Left cardiac atrium (tissue), 4 donors: Measurements from ENCODE around the gene PSORS1C1. TPM values are rescaled to one million over a fixed set of nuclear protein-coding genes. Genes with fewer than 3 reads are reported as not detected.
A peak's percentile ranks its signal among the peaks of the same experiment; 100 is the strongest.
"Not testable (repeated sequence)": the region's sequence is repeated elsewhere in the genome, so short reads cannot be mapped to it uniquely, and the experiment has no call there.

Experiments
- ATAC-seq, 2 donors: fragments of 200-7000 bp; cut with Tn5 transposase; one replicate each; pipeline ENCODE4 v1.9.1; 2020; ENCODE audit warnings: mild to moderate bottlenecking in 2 of 2, moderate library complexity in 2 of 2
- DNase-seq: peaks from one replicate; pipeline ENCODE4 v3.0.0-alpha.2; 2020
- intact Hi-C, 2 donors: fragments of 100-400 bp; cut with DNase I; formaldehyde crosslinking; loops; one replicate each; pipeline versions ENCODE4 v1.14.1 to v1.15.1; 2022 to 2023
- total RNA-seq, 2 donors: library from RNA; stranded (reverse); fragmentation: NEBNext Ultra II Directional; extraction: Animal tissue kit (Norgen Biotek cat#: 25700); gene quantifications; one replicate each; pipeline ENCODE4 v1.2.1, GENCODE V29; 2021
- donor health status: DM: no; HTN: yes; CAD: no.
- donor health status: DM: no; HTN: yes; CAD: no; lungs with severe emphysema.
- donor health status: DM: yes; HTN: yes; CAD: no.
- donor health status: Dilated cardiomyopathy.

PSORS1C1 gene
- total RNA-seq, 2 donors from 2014 or later: 1.1 to 1.9 TPM

DNA sequence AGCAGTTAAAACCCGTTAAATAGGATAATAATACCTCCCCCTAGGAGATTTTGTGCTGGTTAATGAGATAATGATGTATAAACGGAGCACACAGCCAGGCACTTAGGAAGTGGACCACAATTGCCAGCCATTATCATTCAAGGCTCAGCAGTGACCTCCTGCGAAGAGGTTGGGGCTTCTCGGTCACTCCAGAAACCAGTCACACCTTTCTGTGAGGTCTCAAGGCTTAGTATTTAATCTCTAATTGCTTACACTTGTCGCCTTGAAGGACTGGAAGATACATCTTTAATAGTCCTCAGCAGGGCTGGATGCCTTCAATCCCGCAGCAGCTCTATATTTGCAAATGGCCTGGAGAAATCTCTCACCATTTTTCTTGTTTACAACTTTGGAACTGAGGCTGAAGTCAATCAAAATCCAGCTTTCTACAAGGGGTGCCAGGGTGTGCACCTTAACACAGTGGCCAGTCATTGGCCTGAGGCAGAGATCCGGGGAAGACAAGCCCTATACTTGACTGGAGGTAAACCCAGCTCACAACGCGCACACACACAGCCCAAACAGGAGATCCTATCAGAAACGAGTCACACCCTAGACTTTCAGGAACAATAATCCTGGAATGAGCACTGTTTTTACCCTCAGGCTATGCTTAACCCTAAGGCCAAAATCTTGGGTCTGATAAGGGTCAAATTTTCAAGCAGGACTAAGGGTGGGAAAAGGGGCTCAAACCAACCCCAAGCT lies 54.7 kb downstream of the PSORS1C1 start:
- DNase-seq: no peak
- no peak for ATAC-seq
- intact Hi-C loops: no loop called here

DNA sequence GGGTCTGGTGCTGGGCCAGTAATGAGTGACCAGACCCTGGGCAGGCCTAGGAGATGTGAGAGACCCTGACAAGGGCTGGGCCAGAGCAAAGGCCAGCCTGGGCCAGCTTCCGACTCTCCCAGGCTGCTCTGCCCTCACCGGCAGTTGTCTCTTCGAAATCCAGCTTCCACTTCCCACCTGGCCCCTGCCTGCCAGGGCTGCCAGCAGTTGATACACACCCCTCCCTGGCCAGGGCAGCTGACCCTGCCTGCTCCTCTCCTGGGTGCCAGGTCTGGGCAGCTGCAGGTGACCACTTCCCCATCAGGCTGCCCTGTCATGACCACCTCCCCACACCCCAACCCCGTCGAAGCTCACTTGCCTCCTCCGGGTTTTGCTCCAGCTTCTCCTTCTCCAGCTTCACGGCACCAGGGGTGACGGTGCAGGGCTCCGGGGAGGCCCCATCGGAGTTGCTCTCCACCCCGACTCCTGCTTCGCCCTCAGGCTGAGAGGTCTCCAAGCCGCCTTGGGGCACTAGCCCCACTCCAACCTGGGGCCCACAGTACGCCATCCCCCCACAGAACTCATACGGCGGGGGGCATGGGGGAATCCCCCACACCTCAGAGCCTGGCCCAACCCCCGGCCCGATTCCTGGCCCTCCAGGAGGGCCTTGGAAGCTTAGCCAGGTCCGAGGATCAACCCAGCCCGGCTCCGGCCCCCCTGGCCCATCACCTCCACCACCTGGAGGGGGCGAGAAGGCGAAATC lies 55.4 kb downstream of the PSORS1C1 start:
- DNase-seq, intact Hi-C loops, ATAC-seq: not testable (repeated sequence)

DNA sequence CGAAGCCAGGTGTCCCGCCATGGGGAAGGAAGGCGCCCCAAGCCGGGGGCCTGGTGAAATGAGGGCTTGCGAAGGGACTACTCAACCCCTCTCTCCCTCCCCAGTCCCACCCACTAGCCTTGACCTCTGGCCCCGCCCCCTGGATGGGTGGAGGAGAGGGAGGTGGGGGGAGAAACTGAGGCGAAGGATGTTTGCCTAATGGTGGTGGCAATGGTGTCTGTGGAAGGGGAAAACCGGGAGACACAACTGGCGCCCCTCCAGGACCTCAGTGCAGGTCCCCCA lies 55.9 kb downstream of the PSORS1C1 start, which contains the start of gene POU5F1:
TSS of gene POU5F1 (minus strand) at position 83 of the 282 bp plus-strand sequence. CDS start at position 21, 62 bp downstream.
- no peak for DNase-seq
- no peak for ATAC-seq
- intact Hi-C loops: no loop called here

DNA sequence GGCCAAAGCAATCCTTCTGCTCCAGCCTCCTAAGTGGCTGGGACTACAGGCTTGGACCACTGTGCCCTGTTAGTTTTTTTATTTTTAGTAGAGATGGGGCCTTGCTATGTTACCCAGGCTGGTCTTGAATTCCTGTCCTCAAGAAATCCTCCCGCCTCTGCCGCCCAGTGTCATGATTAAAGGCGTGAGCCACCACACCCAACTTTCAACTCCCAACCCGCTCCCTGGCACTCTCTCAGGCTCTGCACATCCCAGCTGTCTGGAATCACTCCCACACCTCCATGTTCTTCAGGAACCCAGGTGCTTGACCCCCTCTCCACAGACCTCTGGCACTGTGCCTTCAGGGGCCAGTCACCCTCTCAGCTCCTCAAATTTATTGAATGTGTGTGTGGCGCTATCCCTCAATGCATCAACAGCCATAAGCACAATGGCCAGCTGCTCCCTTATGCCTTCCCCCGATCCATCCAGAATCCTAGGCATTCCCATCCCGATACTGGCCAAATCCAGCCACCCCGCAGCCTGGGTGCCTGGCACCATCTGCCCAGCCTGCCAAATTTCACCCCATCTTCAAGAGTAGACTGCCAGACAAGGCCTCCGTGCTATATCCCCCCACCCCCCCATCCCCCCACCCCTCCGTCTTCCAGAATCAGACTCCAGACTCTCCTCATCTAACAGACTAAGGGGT lies 56.5 kb downstream of the PSORS1C1 start:
- DNase-seq: no peak
- intact Hi-C loops: no loop called here
- ATAC-seq: no peak

DNA sequence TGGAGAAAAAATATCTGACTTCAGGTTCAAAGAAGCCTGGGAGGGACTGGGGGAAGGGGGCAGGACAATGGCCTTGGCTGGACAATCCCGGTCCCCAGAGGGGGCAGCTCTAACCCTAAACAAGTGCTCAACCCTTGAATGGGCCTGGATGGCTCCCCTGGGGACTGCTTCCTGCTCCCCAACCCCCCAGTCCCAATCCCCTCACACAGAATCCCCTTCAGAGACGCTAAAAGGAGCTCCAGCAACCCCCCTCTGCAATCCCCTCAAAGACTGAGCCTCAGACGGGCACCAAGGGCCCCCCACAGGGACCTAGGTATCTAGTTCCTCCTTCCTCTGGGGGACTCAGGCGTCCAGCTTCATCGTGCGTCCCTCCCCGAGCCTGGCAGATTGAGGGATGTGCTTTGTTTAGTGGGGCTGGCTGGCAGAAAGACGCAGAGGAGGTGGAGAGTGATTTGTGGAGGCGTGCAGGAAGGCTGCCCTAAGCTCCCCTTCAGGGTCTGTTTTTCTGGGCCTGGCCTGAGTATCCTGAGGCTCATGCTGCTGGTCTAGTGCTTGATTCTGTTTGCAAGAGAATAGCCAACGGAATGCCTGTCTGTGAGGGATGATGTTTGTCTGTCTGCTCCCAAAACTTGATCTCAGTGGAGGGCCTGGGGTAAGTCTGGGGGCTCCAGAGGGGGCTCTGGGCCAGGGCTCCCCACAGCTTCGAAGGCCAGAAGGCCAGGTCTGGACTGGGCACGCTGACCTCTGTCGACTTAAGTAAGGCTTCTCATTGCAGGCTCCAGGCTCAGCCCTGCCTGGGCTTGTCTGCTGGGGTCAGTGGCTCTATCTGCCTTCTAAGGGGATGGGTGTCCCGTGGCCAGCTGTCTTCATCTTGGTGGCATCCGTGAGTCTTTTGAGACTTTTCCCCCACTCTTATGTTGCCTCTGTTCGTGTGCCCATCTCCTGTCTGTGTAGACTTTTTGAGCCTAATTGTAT lies 57.6 kb downstream of the PSORS1C1 start:
- ATAC-seq (no peak), DNase-seq (no peak)
- intact Hi-C loops: no loop called here

DNA sequence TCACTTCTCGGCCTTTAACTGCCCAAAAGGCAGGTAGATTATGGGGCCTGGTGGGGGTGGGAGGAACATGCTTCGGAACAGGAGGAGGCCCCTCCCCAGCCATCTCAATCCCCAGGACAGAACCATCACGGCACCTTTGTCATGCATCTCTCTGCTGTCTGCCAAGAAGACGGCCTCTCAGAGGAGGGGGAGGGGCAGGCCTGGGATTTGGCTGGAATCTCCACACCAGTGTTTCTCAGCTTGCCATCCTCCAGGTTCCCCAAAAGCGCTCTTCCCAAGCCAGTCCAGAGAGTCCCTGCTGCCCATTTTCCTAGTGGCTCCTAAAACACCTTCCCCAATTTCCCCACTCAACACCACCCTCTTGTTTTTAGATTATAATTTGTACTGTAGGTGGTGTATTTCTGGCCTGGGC lies 58.4 kb downstream of the PSORS1C1 start:
- peak in 1 of 2 donors; percentile 6 for ATAC-seq
- intact Hi-C loops: no loop called here
- no peak for DNase-seq

DNA sequence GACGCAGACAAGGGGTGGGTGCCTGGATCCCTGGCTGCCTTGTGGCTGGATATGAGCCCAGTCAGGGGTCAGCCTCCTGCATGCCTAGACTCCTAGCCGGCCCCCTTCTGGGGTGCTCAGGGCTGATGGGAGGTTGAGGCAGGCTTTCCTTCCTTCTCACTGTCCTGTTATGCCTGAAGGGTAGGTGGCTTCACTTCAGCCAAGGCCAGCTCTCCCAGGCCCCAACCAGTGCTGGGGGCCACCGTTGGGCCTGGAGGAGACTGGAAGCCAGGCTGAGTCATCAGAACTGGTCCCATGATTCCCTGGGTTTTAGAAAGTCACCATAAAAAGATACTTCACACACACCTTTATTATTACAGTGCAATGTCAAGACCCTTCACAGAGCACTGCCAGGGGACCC lies 58.8 kb downstream of the PSORS1C1 start:
- intact Hi-C loops: no loop called here
- DNase-seq (no peak), ATAC-seq (no peak)

DNA sequence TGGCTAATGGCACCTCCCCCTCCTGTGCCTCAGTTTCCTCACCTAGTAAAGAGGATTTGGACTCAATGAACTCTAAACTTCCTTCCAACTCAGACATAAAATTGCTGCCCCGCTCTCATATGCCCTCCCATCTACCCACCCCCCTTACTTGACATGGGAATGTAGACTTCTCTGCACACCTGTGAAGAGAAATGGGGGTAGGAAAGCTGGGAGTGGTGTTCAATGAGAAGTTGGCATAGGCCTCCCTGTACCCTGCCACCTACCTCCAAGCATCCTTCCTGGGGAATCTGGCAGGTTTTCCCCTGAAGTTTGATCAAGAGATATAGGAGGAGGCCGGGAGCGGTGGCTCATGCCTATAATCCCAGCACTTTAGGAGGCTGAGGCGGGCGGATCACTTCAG lies 59.8 kb downstream of the PSORS1C1 start:
- intact Hi-C loops: no loop called here
- DNase-seq (no peak), ATAC-seq (no peak)

DNA sequence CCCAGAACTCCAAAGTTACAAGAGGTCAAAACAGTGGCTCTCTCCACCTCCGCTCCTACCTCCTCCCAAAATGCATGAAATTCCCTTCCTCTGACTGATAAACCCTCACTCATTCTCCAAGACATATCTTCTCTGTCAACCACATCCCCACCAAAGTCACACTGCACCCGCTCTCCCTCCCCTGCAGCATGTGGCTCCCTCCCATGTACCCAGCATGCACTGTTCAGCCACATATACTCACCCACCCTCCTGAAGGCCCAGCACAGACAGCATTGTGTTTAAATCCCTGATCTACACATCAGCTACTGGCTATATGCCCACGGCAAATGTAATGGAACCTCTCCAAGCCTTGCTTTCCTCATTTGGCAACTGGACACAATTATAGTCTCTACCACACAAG lies 61.4 kb downstream of the PSORS1C1 start:
- intact Hi-C loops: no loop called here
- peak; percentile 25 to 38 for ATAC-seq
- no peak for DNase-seq

DNA sequence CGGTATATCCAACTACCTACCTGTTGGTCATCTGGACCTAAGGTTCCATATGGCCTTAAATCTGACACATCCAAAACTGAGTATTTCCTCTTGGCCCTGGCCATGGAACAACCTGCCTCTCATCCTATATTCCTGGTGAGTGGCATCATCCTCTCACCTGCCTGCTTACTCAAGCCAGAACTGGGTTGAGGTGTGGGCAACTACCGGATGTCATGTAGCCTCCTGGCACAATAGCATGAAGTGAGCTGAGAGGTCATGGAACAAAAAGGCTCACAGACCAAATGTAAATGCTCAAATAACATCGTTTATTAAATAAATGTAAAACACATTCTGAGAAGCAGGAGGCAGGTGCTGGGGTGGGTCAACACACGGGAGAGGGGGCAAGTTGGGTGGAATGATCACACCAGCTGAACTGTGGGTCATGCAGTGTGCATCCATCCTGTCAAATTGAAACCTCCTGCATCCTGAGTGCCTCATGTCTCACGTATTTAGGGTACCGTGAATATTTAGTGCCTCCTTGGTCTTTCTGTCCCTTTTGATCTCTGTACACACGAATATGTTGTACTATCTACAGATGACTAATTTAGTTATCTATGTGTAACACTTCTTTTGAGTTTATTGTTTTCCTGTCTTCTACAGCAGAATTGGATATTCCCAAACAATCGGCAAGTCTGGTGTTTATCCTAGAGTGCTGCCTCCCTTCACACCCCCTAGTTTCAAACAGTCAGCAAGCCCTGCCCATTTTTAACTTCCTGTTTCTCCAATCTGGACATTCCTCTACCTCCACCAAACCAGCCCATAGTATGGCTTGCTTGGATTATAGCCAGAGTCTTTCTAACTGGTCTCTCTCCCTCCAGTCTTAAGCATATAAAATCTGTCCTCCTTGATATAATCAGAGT lies 63.8 kb downstream of the PSORS1C1 start:
- intact Hi-C loops: no loop called here
- ATAC-seq (no peak), DNase-seq (no peak)

DNA sequence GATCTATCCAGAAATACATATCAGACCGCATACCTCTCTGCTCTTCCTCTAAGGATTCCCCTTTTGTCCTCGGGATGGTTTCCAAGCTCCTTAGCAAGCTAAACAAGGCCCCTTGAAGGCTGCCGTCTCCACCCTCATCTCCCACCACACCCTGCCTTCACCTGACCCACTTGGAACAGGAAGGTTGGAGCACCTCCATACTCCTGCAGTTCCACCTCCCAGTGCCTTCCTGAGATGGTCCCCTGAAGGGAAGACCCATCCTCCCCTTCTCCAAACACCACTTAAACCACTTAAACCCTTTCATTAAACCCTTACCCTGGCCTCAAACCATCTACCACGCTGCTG lies 64.4 kb downstream of the PSORS1C1 start:
- DNase-seq: no peak
- ATAC-seq: no peak
- intact Hi-C loops: no loop called here

DNA sequence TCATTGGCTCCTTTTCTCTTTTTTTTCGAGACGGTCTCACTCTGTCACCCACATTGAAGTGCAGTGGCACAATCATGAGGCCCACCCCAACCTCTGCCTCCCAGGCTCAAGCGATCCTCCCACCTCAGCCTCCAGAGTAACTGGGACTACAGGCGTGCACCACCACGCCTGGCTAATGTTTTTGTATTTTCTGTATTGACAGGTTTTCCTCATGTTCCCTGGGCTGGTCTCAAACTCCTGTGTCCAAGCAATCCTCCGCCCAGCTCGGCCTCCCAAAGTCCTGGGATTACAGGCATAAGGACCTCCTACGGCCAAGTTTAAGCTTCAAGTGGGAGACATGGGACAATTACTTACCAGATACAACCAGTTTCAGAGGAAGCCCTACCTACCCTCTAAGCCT lies 65.3 kb downstream of the PSORS1C1 start:
- ATAC-seq (no peak), DNase-seq (no peak)
- intact Hi-C loops: no loop called here

DNA sequence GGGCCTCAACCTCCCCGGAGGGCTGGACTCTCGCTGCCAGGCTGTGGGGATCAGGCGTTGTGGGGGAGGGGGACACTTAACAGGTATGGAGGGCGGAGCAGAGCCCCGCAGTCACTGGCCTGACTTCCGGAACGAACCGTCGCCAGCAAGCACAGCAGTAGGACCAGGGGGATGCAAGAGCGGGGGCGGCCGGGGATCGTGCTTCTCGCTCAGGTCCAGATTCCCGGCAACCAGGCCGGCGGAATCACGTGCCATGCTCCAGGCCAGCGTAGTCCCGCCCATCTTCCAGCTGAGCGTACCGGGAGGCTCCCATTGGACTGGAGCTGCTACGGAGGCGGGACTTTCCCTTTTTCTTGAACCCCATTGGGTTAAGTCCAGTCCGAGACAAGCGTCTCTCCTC lies 65.9 kb downstream of the PSORS1C1 start:
- DNase-seq: peak; percentile 80
- intact Hi-C loops: no loop called here
- ATAC-seq: peak; percentile 96 to 99

DNA sequence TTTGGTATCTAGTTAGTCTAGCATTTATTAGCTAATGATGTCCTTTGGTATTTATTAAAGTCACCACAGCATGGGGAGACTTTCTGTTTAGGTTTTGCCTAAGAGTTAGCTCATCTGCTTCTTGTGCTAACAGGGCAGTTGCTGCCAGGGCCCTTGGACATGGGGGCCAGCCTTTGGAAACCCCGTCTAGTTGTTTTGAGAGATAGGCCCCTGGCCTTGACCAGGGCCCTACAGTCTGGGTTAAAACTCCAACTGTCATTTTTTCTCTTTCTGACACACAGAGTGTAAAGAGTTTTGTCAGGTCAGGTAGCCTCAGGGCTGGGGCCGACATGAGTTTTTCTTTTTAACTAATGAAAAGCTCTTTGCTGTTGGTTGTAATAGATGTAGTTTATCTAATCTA lies 68.7 kb downstream of the PSORS1C1 start:
- intact Hi-C loops, DNase-seq, ATAC-seq: not testable (repeated sequence)

DNA sequence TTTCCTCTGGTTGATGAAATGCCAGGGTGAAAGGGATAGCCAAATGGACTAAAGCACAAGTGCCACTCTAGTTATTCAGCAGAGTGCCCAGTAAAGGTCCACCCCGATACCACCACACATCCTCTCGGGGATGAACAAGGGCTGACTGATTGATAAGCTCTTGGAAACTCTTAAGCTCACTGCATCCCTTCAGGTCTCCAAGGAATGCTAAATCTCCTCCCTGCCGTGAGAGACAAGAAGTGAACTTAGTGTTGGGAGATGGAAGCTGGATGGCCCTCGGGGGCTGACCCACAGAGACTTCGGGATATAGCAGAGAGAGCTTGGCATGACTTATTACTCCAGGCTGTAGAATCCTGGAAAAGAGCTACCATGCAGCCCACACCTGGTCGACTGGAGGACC lies 69.3 kb downstream of the PSORS1C1 start:
- DNase-seq, intact Hi-C loops, ATAC-seq: not testable (repeated sequence)

DNA sequence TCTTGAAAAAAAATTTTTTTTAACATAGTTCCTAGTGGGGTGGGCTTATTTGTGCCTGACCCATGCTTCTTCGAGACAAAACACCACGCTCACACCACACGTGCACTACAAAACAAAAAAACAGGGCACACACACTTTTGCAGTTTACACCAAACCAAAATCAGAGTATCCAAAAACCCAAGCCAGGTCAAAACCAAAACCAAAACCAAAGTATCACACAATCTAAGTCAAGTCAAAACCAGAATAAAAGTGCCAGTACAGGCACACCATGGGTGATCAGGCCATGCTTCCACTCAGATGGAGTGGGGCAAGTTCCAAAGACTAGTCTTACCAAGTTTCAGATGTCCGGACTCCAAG lies 71.1 kb downstream of the PSORS1C1 start:
- DNase-seq, intact Hi-C loops, ATAC-seq: not testable (repeated sequence)

DNA sequence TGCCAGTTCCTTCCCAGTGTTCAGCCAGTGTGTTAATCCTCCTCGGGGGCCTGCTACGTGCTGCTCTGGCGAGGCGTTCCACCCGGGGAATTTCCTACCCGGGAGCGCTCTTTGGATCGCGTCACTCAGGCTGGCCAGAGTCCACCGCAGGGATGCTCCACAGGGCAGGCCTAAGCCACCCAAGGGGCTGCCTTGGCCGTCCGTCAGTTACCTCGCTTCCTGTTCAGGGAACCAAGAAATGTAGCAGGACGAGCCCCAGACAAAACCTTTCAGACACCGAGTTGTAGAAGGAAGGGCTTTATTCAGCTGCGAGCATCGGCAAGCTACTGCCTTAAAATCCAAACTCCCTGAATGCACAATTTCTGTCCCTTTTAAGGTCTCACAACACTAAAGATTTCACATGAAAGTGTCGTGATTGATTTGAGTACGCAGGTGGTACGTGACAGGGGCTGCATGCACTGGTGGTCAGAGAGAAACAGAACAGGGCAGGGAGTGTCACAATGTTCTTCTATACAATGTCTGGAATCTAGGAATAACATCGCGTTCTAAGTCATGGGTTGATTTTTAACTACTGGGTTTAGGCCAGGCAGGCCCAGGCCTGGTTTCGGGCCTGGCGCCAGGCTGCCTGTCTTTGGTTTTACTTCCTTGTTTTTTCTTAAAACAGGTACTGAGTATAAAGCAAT lies 71.6 kb downstream of the PSORS1C1 start:
- ATAC-seq (peak; percentile 49 to 83), DNase-seq (peak; percentile 88)
- intact Hi-C loops: no loop called here

DNA sequence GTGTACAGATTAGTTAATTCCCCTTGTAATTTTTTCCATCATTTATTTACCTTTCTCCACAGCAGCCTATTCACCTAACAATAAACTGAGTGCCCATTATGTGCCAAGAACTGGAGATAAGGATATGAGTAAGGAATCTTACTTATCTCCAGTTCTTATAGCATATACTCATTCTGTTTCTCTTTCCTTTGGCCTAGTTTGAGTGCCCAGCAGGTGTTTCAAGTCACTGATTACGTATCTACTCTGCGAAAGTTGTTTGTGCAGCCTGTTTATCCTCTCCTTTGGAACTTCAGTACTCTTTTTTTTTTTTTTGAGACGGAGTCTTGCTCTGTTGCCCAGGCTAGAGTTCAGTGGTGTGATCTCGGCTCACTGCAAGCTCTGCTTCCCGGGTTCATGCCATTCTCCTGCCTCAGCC lies 73.2 kb downstream of the PSORS1C1 start:
- no peak for DNase-seq
- peak in 1 of 2 donors; percentile 15 for ATAC-seq
- intact Hi-C loops: no loop called here
